Activated T-cell treated with anti-CD3 and anti-CD28 coated beads for 24 hours (primary cell): Measurements from ENCODE around the gene ADAM12.
"Not testable (repeated sequence)": the region's sequence is repeated elsewhere in the genome, so short reads cannot be mapped to it uniquely, and the experiment has no call there.

Source experiments
- DNase-seq: peaks from one replicate; pipeline ENCODE4 v3.0.0-alpha.2; 2020; ENCODE audit warnings: low read depth

ADAM12 gene

GRCh38 chr10:126402721-126403695 lies 14.7 kb upstream of the ADAM12 start:
- no peak for DNase-seq

GRCh38 chr10:126400641-126401040 lies 12.4 kb upstream of the ADAM12 start:
- DNase-seq, result no peak

- no peak for DNase-seq
Measured at GRCh38 chr10:126398924-126399323, 10.6 kb upstream of the ADAM12 start.

GRCh38 chr10:126398383-126398743 lies 10.1 kb upstream of the ADAM12 start:
- DNase-seq, result no peak

- no peak for DNase-seq
Measured at GRCh38 chr10:126397640-126398382, 9.5 kb upstream of the ADAM12 start.

GRCh38 chr10:126397156-126397555 lies 8.9 kb upstream of the ADAM12 start:
- DNase-seq, result no peak

GRCh38 chr10:126394948-126395347 lies 6.7 kb upstream of the ADAM12 start:
- DNase-seq, result no peak

- no peak for DNase-seq
Measured at GRCh38 chr10:126393076-126393475, 4.8 kb upstream of the ADAM12 start.

- no peak for DNase-seq
Measured at GRCh38 chr10:126392469-126392868, 4.2 kb upstream of the ADAM12 start.

- no peak for DNase-seq
Measured at GRCh38 chr10:126392068-126392467, 3.8 kb upstream of the ADAM12 start.

- DNase-seq, result no peak
Measured at GRCh38 chr10:126391192-126391885, 3.1 kb upstream of the ADAM12 start.

- no peak for DNase-seq
Measured at GRCh38 chr10:126390324-126390723, 2.0 kb upstream of the ADAM12 start.

GRCh38 chr10:126387041-126387921 lies 996 bp downstream of the ADAM12 start:
- peak; percentile 13 for DNase-seq

- DNase-seq, result no peak
Measured at GRCh38 chr10:126384269-126384873, 3.9 kb downstream of the ADAM12 start.

- no peak for DNase-seq
Measured at GRCh38 chr10:126380352-126381076, 7.8 kb downstream of the ADAM12 start.

GRCh38 chr10:126379166-126379565 lies 9.1 kb downstream of the ADAM12 start:
- DNase-seq, result not testable (repeated sequence)

GRCh38 chr10:126376956-126377355 lies 11.3 kb downstream of the ADAM12 start:
- no peak for DNase-seq

GRCh38 chr10:126375926-126376554 lies 12.2 kb downstream of the ADAM12 start:
- no peak for DNase-seq

GRCh38 chr10:126375299-126375698 lies 13.0 kb downstream of the ADAM12 start:
- DNase-seq, result no peak

- no peak for DNase-seq
Measured at GRCh38 chr10:126374435-126374834, 13.8 kb downstream of the ADAM12 start.
